HEK293 (cell line): Measurements from ENCODE around the gene FAM181A.

Experiments used
- CTCF ChIA-PET: fragments of 350-600 bp; formaldehyde crosslinking; extraction: SDS; loops from one replicate; lab custom pipeline; 2021; ENCODE audit warnings: antibody characterized with exemption; lab: Yijun Ruan, JAX
- POLR2A ChIA-PET: fragments of 300-600 bp; formaldehyde crosslinking; extraction: SDS; loops from one replicate; lab custom pipeline; 2020; ENCODE audit warnings: antibody characterized with exemption, inconsistent platforms; lab: Yijun Ruan, JAX
- H3K27ac ChIP-seq: fragments of 200-500 bp; sonication (Bioruptor generic); 2 replicates; pipeline ENCODE4 v1.5.1; 2014; ENCODE audit warnings: low read depth, low read length, control low read depth, inconsistent platforms; ENCODE audit errors: extremely low read depth
- H3K36me3 ChIP-seq, 2 experiments: fragments of 200-500 bp in 1 of 2; sonication (Bioruptor generic) in 1 of 2; 1 replicate in 1 of 2; 2 replicates in 1 of 2; pipeline ENCODE4 v1.5.1; 2014 to 2017; ENCODE audit warnings: inconsistent platforms in 2 of 2, low read length in 2 of 2; ENCODE audit not compliant: control insufficient read depth in 2 of 2, insufficient read depth in 1 of 2
- H3K4me1 ChIP-seq: fragments of 200-500 bp; sonication (Bioruptor generic); 2 replicates; pipeline ENCODE4 v1.5.1; 2014; ENCODE audit warnings: mild to moderate bottlenecking, low read length, inconsistent platforms; ENCODE audit not compliant: control insufficient read depth, insufficient read depth
- H3K4me3 ChIP-seq: 2 replicates; pipeline ENCODE4 v1.5.1; 2011; ENCODE audit warnings: low read depth, mild to moderate bottlenecking, control low read depth, low read length, moderate library complexity
- H3K9me3 ChIP-seq: fragments of 200-500 bp; sonication (Bioruptor generic); 2 replicates; pipeline ENCODE4 v1.5.1; 2014; ENCODE audit warnings: low read depth, low read length, inconsistent platforms; ENCODE audit not compliant: control insufficient read depth, insufficient read depth
- FEZF1 ChIP-seq: fragments of 450-650 bp; formaldehyde crosslinking; IDR thresholded peaks from 2 replicates; pipeline ENCODE4 v1.5.1; 2016; ENCODE audit warnings: missing biosample characterization, missing genetic modification characterization
- GFI1B ChIP-seq: fragments of 450-650 bp; formaldehyde crosslinking; IDR thresholded peaks from 2 replicates; pipeline ENCODE4 v1.5.1; 2016; ENCODE audit warnings: missing biosample characterization, missing genetic modification characterization
- OSR2 ChIP-seq: fragments of 450-650 bp; formaldehyde crosslinking; IDR thresholded peaks from 2 replicates; pipeline ENCODE4 v1.5.1; 2016; ENCODE audit warnings: missing biosample characterization, missing genetic modification characterization
- ZBTB26 ChIP-seq: fragments of 450-650 bp; formaldehyde crosslinking; optimal IDR thresholded peaks from 2 replicates; pipeline ENCODE3; 2016; ENCODE audit warnings: missing biosample characterization, mild to moderate bottlenecking, missing genetic modification characterization
- ZIC2 ChIP-seq: fragments of 450-650 bp; formaldehyde crosslinking; IDR thresholded peaks from 2 replicates; pipeline ENCODE4 v1.5.1; 2016; ENCODE audit warnings: missing biosample characterization, missing genetic modification characterization
- ZNF324 ChIP-seq: fragments of 450-650 bp; formaldehyde crosslinking; IDR thresholded peaks from 2 replicates; pipeline ENCODE4 v1.5.1; 2016; ENCODE audit warnings: missing biosample characterization, missing genetic modification characterization
- ZNF398 ChIP-seq: fragments of 450-650 bp; formaldehyde crosslinking; IDR thresholded peaks from 2 replicates; pipeline ENCODE4 v1.5.1; 2017; ENCODE audit warnings: missing biosample characterization, missing genetic modification characterization
- ZNF629 ChIP-seq: fragments of 450-650 bp; formaldehyde crosslinking; IDR thresholded peaks from 2 replicates; pipeline ENCODE4 v1.5.1; 2017; ENCODE audit warnings: missing biosample characterization, missing genetic modification characterization
- ZNF654 ChIP-seq: fragments of 450-650 bp; formaldehyde crosslinking; IDR thresholded peaks from 2 replicates; pipeline ENCODE4 v1.5.1; 2016; ENCODE audit warnings: low read depth, missing biosample characterization, missing genetic modification characterization
- ZNF660 ChIP-seq: fragments of 450-650 bp; IDR thresholded peaks from 2 replicates; pipeline ENCODE4 v1.5.1; 2018; ENCODE audit warnings: missing biosample characterization, mild to moderate bottlenecking, missing genetic modification characterization
- ZNF664 ChIP-seq: fragments of 450-650 bp; formaldehyde crosslinking; IDR thresholded peaks from 2 replicates; pipeline ENCODE4 v1.5.1; 2016; ENCODE audit warnings: missing biosample characterization, missing genetic modification characterization
- ZNF670 ChIP-seq: fragments of 450-650 bp; formaldehyde crosslinking; IDR thresholded peaks from 2 replicates; pipeline ENCODE4 v1.5.1; 2016; ENCODE audit warnings: missing biosample characterization, missing genetic modification characterization, low read depth
- ZNF692 ChIP-seq: fragments of 450-650 bp; formaldehyde crosslinking; IDR thresholded peaks from 2 replicates; pipeline ENCODE4 v1.5.1; 2016; ENCODE audit warnings: missing biosample characterization, missing genetic modification characterization
- ZNF768 ChIP-seq: fragments of 450-650 bp; formaldehyde crosslinking; IDR thresholded peaks from 2 replicates; pipeline ENCODE4 v1.5.1; 2018; ENCODE audit warnings: missing biosample characterization, mild to moderate bottlenecking, missing genetic modification characterization
- ZNF837 ChIP-seq: fragments of 450-650 bp; formaldehyde crosslinking; IDR thresholded peaks from 2 replicates; pipeline ENCODE4 v1.5.1; 2016; ENCODE audit warnings: missing biosample characterization, missing genetic modification characterization
- ZSCAN30 ChIP-seq: fragments of 450-650 bp; IDR thresholded peaks from 2 replicates; pipeline ENCODE4 v1.5.1; 2018; ENCODE audit warnings: missing biosample characterization, mild to moderate bottlenecking, missing genetic modification characterization, moderate library complexity
- TF ChIP-seq, protein P1 (sequence below): sonication (generic); formaldehyde crosslinking; IDR thresholded peaks from 2 replicates; pipeline ENCODE4 v1.8.1; 2022; ENCODE audit warnings: mild to moderate bottlenecking, moderate library complexity, missing genetic modification reagents
- TF ChIP-seq, protein P2 (sequence below): fragments of 450-650 bp; formaldehyde crosslinking; IDR thresholded peaks from 2 replicates; pipeline ENCODE4 v1.5.1; 2016; ENCODE audit warnings: missing biosample characterization, missing genetic modification characterization
- TF ChIP-seq, protein P3 (sequence below): fragments of 450-650 bp; formaldehyde crosslinking; IDR thresholded peaks from 2 replicates; pipeline ENCODE4 v1.5.1; 2016; ENCODE audit warnings: missing biosample characterization, missing genetic modification characterization

The FAM181A gene

DNA sequence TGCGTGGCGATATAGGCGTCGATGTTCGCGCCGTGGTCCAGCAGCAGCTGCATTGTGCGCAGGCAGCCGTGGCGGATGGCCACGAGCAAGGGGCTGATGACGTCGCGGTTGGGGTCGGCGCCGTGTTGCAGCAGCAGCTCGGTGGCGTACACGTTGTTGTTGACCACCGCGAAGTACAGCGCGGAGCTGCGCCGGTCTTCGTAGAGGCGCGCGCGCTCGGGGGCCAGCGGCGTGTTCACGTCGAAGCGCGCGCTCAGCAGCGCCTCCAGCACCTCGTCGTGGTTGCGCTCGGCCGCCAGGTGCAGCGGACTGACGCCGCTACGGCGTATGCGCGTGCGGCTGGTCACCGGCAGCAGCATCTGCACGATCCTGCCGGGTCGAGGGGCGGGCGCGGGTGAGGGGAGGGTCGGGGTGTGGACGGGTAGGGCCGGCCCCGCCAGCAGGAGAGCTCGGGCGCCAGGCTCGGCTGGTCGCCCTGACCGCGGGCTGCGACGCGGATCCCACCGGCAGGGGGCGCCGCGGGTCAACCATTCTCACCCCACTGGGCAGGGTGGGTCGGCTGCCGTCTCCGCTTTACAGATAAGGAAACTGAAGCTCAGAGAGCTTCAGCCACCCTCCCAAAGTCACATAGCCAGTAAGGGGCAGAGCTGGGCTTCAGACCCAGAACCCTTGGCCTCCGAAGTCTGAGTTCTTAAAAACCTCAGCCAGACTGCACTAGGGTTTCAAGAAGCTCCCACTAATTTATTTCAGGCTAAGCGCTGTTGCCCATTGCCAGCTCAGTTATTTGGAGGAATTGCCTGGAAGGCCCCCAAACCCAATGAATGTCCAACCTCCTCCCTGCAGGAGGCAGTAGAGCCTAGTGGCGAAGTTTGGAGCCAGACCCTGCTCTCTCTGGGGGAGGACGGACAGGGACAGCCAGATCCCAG lies 12.4 kb downstream of the FAM181A start (continued):
- TF ChIP-seq ZNF692 (tag by site-specific recombination) (0 out of 2 replicates have a peak, but pooled peaks have one; percentile 18), ZNF654 (tag by site-specific recombination) (peak; percentile 41), ZNF664 (tag by site-specific recombination) (no peak), ZNF324 (tag by site-specific recombination) (no peak), ZBTB26 (tag by site-specific recombination) (peak; percentile 34), ZSCAN30 (peak; percentile 87), ZNF837 (tag by site-specific recombination) (no peak)
- TF ChIP-seq, protein P1, sequence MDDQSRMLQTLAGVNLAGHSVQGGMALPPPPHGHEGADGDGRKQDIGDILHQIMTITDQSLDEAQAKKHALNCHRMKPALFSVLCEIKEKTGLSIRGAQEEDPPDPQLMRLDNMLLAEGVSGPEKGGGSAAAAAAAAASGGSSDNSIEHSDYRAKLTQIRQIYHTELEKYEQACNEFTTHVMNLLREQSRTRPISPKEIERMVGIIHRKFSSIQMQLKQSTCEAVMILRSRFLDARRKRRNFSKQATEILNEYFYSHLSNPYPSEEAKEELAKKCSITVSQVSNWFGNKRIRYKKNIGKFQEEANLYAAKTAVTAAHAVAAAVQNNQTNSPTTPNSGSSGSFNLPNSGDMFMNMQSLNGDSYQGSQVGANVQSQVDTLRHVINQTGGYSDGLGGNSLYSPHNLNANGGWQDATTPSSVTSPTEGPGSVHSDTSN = peak; percentile 62; the same call in 1 of the 2 replicates

DNA sequence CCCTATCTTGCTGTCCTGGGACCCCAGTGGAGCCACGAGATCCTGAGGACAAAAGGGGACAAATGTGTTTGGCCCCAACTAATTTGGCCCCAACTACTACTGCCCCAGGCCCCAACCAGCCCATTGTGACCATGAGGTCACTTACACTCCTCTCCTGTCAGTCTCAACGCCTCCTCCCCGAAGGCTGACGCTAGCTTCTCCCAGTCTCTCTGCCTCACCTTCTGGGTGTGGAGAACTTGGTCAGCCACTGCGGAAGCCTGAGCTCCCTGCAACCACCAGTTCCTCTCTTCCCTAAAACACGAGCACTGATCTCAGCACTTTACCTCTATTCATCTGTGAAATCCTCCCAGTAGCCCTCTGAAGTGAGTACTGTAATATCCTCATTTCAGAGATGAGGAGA lies 13.3 kb downstream of the FAM181A start:
- H3K4me1 ChIP-seq = peaks cover 14% of the 10 kb centered on the region
- POLR2A ChIA-PET = interaction anchor here (1.1 kb wide), 1 partner anchor 60 kb away, joined by 3 read pairs; no protein-coding TSS in a partner anchor
- no peaks in the 10 kb centered on the region for H3K9me3 ChIP-seq
- CTCF ChIA-PET = interaction anchor here (0.5 to 7.0 kb wide), 34 partner anchors 8 to 1855 kb away, joined by 3 to 111 read pairs (median 6); partner anchors contain the start of genes CCDC197 and OTUB2
- no peak for TF ChIP-seq ZNF324 (tag by site-specific recombination)
- TF ChIP-seq OSR2 = peak; percentile 65
- 0 out of 2 replicates have a peak, but pooled peaks have one; percentile 68 for TF ChIP-seq ZNF768 (tag by site-specific recombination)
- no peak for TF ChIP-seq ZNF670 (tag by site-specific recombination)
- no peak for TF ChIP-seq ZNF629 (tag by site-specific recombination)
- H3K4me3 ChIP-seq = no peak overlapping the region
- H3K36me3 ChIP-seq = no peaks in the 10 kb centered on the region
- no peak overlapping the region for H3K27ac ChIP-seq

GRCh38 chr14:93941293-93941910 lies 14.3 kb downstream of the FAM181A start:
- no peaks in the 10 kb centered on the region for H3K9me3 ChIP-seq
- H3K27ac ChIP-seq = peak overlapping the region; percentile 58; the same call in 1 of the 2 replicates
- no peaks in the 10 kb centered on the region for H3K36me3 ChIP-seq
- no peak overlapping the region for H3K4me3 ChIP-seq
- ChIA-PET CTCF (interaction anchor here (0.7 to 7.0 kb wide), 11 partner anchors 10 to 195 kb away, joined by 3 to 111 read pairs (median 6); no protein-coding TSS in a partner anchor), POLR2A (interaction anchor here (0.6 kb wide), 1 partner anchor 94 kb away, joined by 8 read pairs; no protein-coding TSS in a partner anchor)
- peaks cover 14% of the 10 kb centered on the region for H3K4me1 ChIP-seq
- TF ChIP-seq GFI1B (tag by site-specific recombination) (0 out of 2 replicates have a peak, but pooled peaks have one; percentile 47), ZNF398 (peak; percentile 65), FEZF1 (tag by site-specific recombination) (peak; percentile 57; the same call in 1 of the 2 replicates), ZIC2 (tag by site-specific recombination) (peak; percentile 96), ZNF660 (tag by site-specific recombination) (peak; percentile 27; the same call in 1 of the 2 replicates), ZNF629 (tag by site-specific recombination) (peak; percentile 26; the same call in 1 of the 2 replicates)
- TF ChIP-seq, protein P2, sequence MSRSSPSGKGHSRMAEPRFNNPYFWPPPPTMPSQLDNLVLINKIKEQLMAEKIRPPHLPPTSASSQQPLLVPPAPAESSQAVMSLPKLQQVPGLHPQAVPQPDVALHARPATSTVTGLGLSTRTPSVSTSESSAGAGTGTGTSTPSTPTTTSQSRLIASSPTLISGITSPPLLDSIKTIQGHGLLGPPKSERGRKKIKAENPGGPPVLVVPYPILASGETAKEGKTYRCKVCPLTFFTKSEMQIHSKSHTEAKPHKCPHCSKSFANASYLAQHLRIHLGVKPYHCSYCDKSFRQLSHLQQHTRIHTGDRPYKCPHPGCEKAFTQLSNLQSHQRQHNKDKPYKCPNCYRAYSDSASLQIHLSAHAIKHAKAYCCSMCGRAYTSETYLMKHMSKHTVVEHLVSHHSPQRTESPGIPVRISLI = no peak
- TF ChIP-seq, protein P3, sequence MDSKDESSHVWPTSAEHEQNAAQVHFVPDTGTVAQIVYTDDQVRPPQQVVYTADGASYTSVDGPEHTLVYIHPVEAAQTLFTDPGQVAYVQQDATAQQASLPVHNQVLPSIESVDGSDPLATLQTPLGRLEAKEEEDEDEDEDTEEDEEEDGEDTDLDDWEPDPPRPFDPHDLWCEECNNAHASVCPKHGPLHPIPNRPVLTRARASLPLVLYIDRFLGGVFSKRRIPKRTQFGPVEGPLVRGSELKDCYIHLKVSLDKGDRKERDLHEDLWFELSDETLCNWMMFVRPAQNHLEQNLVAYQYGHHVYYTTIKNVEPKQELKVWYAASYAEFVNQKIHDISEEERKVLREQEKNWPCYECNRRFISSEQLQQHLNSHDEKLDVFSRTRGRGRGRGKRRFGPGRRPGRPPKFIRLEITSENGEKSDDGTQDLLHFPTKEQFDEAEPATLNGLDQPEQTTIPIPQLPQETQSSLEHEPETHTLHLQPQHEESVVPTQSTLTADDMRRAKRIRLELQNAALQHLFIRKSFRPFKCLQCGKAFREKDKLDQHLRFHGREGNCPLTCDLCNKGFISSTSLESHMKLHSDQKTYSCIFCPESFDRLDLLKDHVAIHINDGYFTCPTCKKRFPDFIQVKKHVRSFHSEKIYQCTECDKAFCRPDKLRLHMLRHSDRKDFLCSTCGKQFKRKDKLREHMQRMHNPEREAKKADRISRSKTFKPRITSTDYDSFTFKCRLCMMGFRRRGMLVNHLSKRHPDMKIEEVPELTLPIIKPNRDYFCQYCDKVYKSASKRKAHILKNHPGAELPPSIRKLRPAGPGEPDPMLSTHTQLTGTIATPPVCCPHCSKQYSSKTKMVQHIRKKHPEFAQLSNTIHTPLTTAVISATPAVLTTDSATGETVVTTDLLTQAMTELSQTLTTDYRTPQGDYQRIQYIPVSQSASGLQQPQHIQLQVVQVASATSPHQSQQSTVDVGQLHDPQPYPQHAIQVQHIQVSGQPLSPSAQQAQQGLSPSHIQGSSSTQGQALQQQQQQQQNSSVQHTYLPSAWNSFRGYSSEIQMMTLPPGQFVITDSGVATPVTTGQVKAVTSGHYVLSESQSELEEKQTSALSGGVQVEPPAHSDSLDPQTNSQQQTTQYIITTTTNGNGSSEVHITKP (tag by site-specific recombination) = no peak
